Measurements from ENCODE around the gene PDIA4. TPM values are rescaled to one million over a fixed set of nuclear protein-coding genes. Genes with fewer than 3 reads are reported as not detected.

PDIA4 gene
- polyA plus RNA-seq, 3 donors = 36.5 to 51.2 (median 37.0) TPM

GRCh38 chr7:149027611-149028345 is 527 bp downstream of the PDIA4 start:
- intact Hi-C loops (cut with micrococcal nuclease) = loop anchor here (2.0 to 10.0 kb wide), 6 partner anchors 40 to 597 kb away; partner anchors contain the start of genes ZNF786 (in 2 of the 2), EZH2 (in 1 of the 2), ZNF398 (in 1 of the 2) and ZNF425 (in 1 of the 2)
- H3K27ac Mint-ChIP-seq = peak overlapping the region; percentile 78 to 96 (median 94)
- Histone ChIP-seq H3K4me1 (ENCODE audit: control insufficient read depth in 1 of 2, insufficient read depth in 2 of 2, low read length in 2 of 2) (peaks cover 15 to 27% of the 10 kb centered on the region in 2 donors), H3K27me3 (ENCODE audit: control insufficient read depth in 2 of 2, insufficient read depth in 2 of 2, low read length in 2 of 2) (no peaks in the 10 kb centered on the region), H3K4me2 (replicated peaks; ENCODE audit: extremely low read depth, low read length, poor library complexity, severe bottlenecking) (peak overlapping the region; percentile 80), H2AFZ (ENCODE audit: insufficient read depth, low read depth, low read length, poor library complexity, severe bottlenecking) (peak overlapping the region; percentile 92), H3K4me3 (replicated peaks in 1 of 3; ENCODE audit: low read depth in 2 of 3, low read length in 3 of 3) (peak overlapping the region; percentile 59 to 76 (median 75)), H3K27ac (ENCODE audit: low read depth in 1 of 2, low read length in 2 of 2) (peak overlapping the region; percentile 74 to 89), H3K79me2 (ENCODE audit: insufficient read depth, low read length) (peaks cover 53% of the 10 kb centered on the region), H3K9ac (ENCODE audit: insufficient read depth, low read length, poor library complexity, severe bottlenecking) (peak overlapping the region; percentile 95), H4K20me1 (ENCODE audit: insufficient read depth, low read length) (peaks cover 2% of the 10 kb centered on the region), H3K9me3 (replicated peaks in 1 of 2; ENCODE audit: control insufficient read depth in 1 of 2, insufficient read depth in 1 of 2, low read length in 2 of 2) (no peaks in the 10 kb centered on the region), H3K36me3 (replicated peaks in 1 of 2; ENCODE audit: control insufficient read depth in 1 of 2, insufficient read depth in 2 of 2, low read length in 2 of 2) (peaks cover 0 to 9% of the 10 kb centered on the region in 2 donors)
- H3K4me3 Mint-ChIP-seq = peak overlapping the region; percentile 93
- H3K27me3 Mint-ChIP-seq (ENCODE audit: low read depth in 3 of 3) = peaks cover 0 to 2% (median 2%) of the 10 kb centered on the region in 3 donors
- peaks cover 0 to 2% (median 0%) of the 10 kb centered on the region in 7 donors for H3K9me3 Mint-ChIP-seq
- no peak for TF ChIP-seq CTCF (IDR thresholded peaks at IDR 0.05)
- under 1% methylated on average over 41 of the region's 43 CpGs for WGBS (ENCODE audit: insufficient coverage)
- no peak for DNase-seq
- peaks cover 28% of the 10 kb centered on the region for H3K4me1 Mint-ChIP-seq
- peaks cover 8 to 16% of the 10 kb centered on the region in 2 donors for H3K36me3 Mint-ChIP-seq

GRCh38 chr7:149027055-149027454 is 1.2 kb downstream of the PDIA4 start:
- TF ChIP-seq CTCF (IDR thresholded peaks at IDR 0.05) = no peak
- no CpG with 5 or more reads among the region's 10 CpGs for WGBS (ENCODE audit: insufficient coverage)
- H3K9me3 Mint-ChIP-seq = peaks cover 0 to 2% (median 0%) of the 10 kb centered on the region in 7 donors
- H3K4me1 Mint-ChIP-seq = peaks cover 30% of the 10 kb centered on the region
- intact Hi-C loops (cut with micrococcal nuclease) = loop anchor here (5.0 to 10.0 kb wide), 5 partner anchors 40 to 598 kb away; partner anchors contain the start of genes ZNF786 (in 2 of the 2), EZH2 (in 1 of the 2) and ZNF398 (in 1 of the 2)
- peak overlapping the region in 1 of 3 experiments; percentile 76 for H3K4me3 ChIP-seq (replicated peaks in 1 of 3; ENCODE audit: low read depth in 2 of 3, low read length in 3 of 3)
- DNase-seq = peak in 1 of 3 donors; percentile 17
- peaks cover 6% of the 10 kb centered on the region for H4K20me1 ChIP-seq (ENCODE audit: insufficient read depth, low read length)
- H2AFZ ChIP-seq (ENCODE audit: insufficient read depth, low read depth, low read length, poor library complexity, severe bottlenecking) = peak overlapping the region; percentile 92
- peak overlapping the region in 1 of 2 donors; percentile 89 for H3K27ac ChIP-seq (ENCODE audit: low read depth in 1 of 2, low read length in 2 of 2)
- no peaks in the 10 kb centered on the region for H3K27me3 ChIP-seq (ENCODE audit: control insufficient read depth in 2 of 2, insufficient read depth in 2 of 2, low read length in 2 of 2)
- peak overlapping the region; percentile 80 for H3K4me2 ChIP-seq (replicated peaks; ENCODE audit: extremely low read depth, low read length, poor library complexity, severe bottlenecking)
- peak overlapping the region; percentile 95 for H3K9ac ChIP-seq (ENCODE audit: insufficient read depth, low read length, poor library complexity, severe bottlenecking)
- H3K79me2 ChIP-seq (ENCODE audit: insufficient read depth, low read length) = peaks cover 60% of the 10 kb centered on the region
- H3K9me3 ChIP-seq (replicated peaks in 1 of 2; ENCODE audit: control insufficient read depth in 1 of 2, insufficient read depth in 1 of 2, low read length in 2 of 2) = no peaks in the 10 kb centered on the region
- peaks cover 0 to 2% (median 2%) of the 10 kb centered on the region in 3 donors for H3K27me3 Mint-ChIP-seq (ENCODE audit: low read depth in 3 of 3)
- H3K27ac Mint-ChIP-seq = peak overlapping the region in 2 of 7 donors; percentile 36 to 96
- H3K4me1 ChIP-seq (ENCODE audit: control insufficient read depth in 1 of 2, insufficient read depth in 2 of 2, low read length in 2 of 2) = peaks cover 15 to 27% of the 10 kb centered on the region in 2 donors
- peaks cover 8 to 20% of the 10 kb centered on the region in 2 donors for H3K36me3 Mint-ChIP-seq
- peak overlapping the region; percentile 37 to 93 for H3K4me3 Mint-ChIP-seq
- peaks cover 0 to 10% of the 10 kb centered on the region in 2 donors for H3K36me3 ChIP-seq (replicated peaks in 1 of 2; ENCODE audit: control insufficient read depth in 1 of 2, insufficient read depth in 2 of 2, low read length in 2 of 2)
